ENCODE data around the gene MYLK2.

The MYLK2 gene

GRCh38 chr20:31815408-31816188, 3.6 kb upstream of the MYLK2 start:
- peaks cover 7% of the 10 kb centered on the region in 2 donors for H3K4me1 ChIP-seq (ENCODE audit: control insufficient read depth in 2 of 2, insufficient read depth in 2 of 2, low read length in 2 of 2)
- no peaks in the 10 kb centered on the region for H3K9me3 ChIP-seq (ENCODE audit: control insufficient read depth in 2 of 2, low read length in 2 of 2)
- H3K27ac ChIP-seq (ENCODE audit: low read depth in 2 of 2, low read length in 2 of 2): no peak overlapping the region
- no peak overlapping the region for H3K9ac ChIP-seq (ENCODE audit: low read depth in 1 of 2, low read length in 2 of 2)
- no peaks in the 10 kb centered on the region for H3K27me3 ChIP-seq (ENCODE audit: control insufficient read depth in 2 of 2, insufficient read depth in 2 of 2, low read length in 2 of 2)
- no peaks in the 10 kb centered on the region for H3K36me3 ChIP-seq (ENCODE audit: control insufficient read depth in 2 of 2, insufficient read depth in 2 of 2, low read length in 2 of 2)
- no peak overlapping the region for H3K4me3 ChIP-seq (ENCODE audit: low read length in 2 of 2)

DNA sequence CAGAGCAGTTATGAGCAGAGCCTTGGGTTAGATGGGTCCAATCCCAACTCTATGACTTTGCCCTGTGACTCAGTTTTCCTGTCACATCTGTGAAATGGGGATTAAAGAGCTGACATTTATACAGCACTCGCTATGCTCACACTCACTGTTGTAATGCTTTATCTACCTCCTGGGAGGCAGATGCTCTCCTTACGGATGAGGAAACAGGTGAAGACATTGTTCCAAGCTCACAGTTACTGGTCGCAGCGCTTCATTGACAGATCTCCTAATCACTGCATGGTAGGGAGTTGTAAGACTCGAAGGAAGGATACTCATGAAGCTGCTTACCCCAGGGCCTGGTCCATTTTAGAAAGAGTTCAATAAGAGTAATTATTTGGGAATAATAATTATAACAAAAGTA, 2.9 kb upstream of the MYLK2 start:
- H3K4me3 ChIP-seq (ENCODE audit: low read length in 2 of 2): no peak overlapping the region
- no peaks in the 10 kb centered on the region for H3K36me3 ChIP-seq (ENCODE audit: control insufficient read depth in 2 of 2, insufficient read depth in 2 of 2, low read length in 2 of 2)
- H3K9ac ChIP-seq (ENCODE audit: low read depth in 1 of 2, low read length in 2 of 2): no peak overlapping the region
- H3K4me1 ChIP-seq (ENCODE audit: control insufficient read depth in 2 of 2, insufficient read depth in 2 of 2, low read length in 2 of 2): peaks cover 7% of the 10 kb centered on the region in 2 donors
- H3K9me3 ChIP-seq (ENCODE audit: control insufficient read depth in 2 of 2, low read length in 2 of 2): no peaks in the 10 kb centered on the region
- no peak overlapping the region for H3K27ac ChIP-seq (ENCODE audit: low read depth in 2 of 2, low read length in 2 of 2)
- no peaks in the 10 kb centered on the region for H3K27me3 ChIP-seq (ENCODE audit: control insufficient read depth in 2 of 2, insufficient read depth in 2 of 2, low read length in 2 of 2)

DNA sequence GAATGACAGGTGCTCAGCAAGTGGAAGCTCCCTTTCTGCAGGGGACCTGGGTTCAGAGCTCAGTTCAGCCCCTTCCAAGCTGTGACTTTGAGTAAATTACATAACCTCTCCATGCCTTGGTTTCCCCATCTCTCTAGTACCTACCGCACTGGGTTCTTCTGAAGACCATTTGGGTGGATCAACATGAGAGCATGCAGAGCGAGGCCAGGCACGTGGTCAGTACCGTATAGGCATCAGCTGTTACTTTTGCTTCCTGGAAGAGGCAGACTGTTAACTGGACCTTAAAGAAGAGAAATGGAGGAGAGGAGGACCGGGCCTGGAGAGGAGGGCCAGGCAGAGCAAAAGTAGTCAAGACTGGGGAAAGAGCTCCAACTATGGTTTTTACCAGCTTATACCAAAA, 1.7 kb upstream of the MYLK2 start:
- no peak overlapping the region for H3K4me3 ChIP-seq (ENCODE audit: low read length in 2 of 2)
- H3K4me1 ChIP-seq (ENCODE audit: control insufficient read depth in 2 of 2, insufficient read depth in 2 of 2, low read length in 2 of 2): peaks cover 7% of the 10 kb centered on the region in 2 donors
- H3K27me3 ChIP-seq (ENCODE audit: control insufficient read depth in 2 of 2, insufficient read depth in 2 of 2, low read length in 2 of 2): no peaks in the 10 kb centered on the region
- H3K27ac ChIP-seq (ENCODE audit: low read depth in 2 of 2, low read length in 2 of 2): no peak overlapping the region
- H3K36me3 ChIP-seq (ENCODE audit: control insufficient read depth in 2 of 2, insufficient read depth in 2 of 2, low read length in 2 of 2): no peaks in the 10 kb centered on the region
- no peak overlapping the region for H3K9ac ChIP-seq (ENCODE audit: low read depth in 1 of 2, low read length in 2 of 2)
- H3K9me3 ChIP-seq (ENCODE audit: control insufficient read depth in 2 of 2, low read length in 2 of 2): no peaks in the 10 kb centered on the region

DNA sequence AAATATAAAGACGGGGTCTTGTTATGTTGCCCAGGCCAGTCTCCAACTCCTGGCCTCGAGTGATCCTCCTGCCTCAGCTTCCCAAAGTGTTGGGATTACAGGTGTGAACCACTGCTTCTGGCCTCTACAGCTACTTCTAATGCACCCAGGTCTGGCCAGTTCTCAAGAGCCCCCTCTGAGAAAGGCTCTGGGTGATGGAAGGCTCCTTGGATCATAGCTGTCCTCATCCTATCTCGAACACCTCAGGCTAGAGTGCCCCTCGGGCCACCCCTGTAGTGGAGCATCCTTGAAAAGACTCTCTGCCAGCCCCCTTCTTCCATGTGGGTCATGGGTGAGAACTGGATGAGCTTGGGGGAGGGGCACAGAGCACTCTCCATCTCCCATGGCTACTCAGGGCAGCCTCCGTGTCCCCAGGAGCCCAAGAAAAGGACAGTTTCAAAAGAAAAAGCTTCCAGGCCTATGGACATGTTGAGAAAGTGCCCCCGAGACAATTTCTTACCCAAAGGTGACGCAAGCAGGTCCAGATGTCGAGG, 714 bp upstream of the MYLK2 start:
- peaks cover 7 to 10% of the 10 kb centered on the region in 2 donors for H3K4me1 ChIP-seq (ENCODE audit: control insufficient read depth in 2 of 2, insufficient read depth in 2 of 2, low read length in 2 of 2)
- no peak overlapping the region for H3K27ac ChIP-seq (ENCODE audit: low read depth in 2 of 2, low read length in 2 of 2)
- H3K9ac ChIP-seq (ENCODE audit: low read depth in 1 of 2, low read length in 2 of 2): no peak overlapping the region

GRCh38 chr20:31820228-31820627, 1.1 kb downstream of the MYLK2 start:
- H3K4me1 ChIP-seq (ENCODE audit: control insufficient read depth in 2 of 2, insufficient read depth in 2 of 2, low read length in 2 of 2): peaks cover 4 to 8% of the 10 kb centered on the region in 2 donors
- no peak overlapping the region for H3K4me3 ChIP-seq (ENCODE audit: low read length in 2 of 2)
- no peak overlapping the region for H3K9ac ChIP-seq (ENCODE audit: low read depth in 1 of 2, low read length in 2 of 2)
- H3K36me3 ChIP-seq (ENCODE audit: control insufficient read depth in 2 of 2, insufficient read depth in 2 of 2, low read length in 2 of 2): no peaks in the 10 kb centered on the region
- no peak overlapping the region for H3K27ac ChIP-seq (ENCODE audit: low read depth in 2 of 2, low read length in 2 of 2)
- no peaks in the 10 kb centered on the region for H3K9me3 ChIP-seq (ENCODE audit: control insufficient read depth in 2 of 2, low read length in 2 of 2)
- H3K27me3 ChIP-seq (ENCODE audit: control insufficient read depth in 2 of 2, insufficient read depth in 2 of 2, low read length in 2 of 2): no peaks in the 10 kb centered on the region

More for the DNA sequence above, 714 bp upstream of the MYLK2 start:
- no peaks in the 10 kb centered on the region for H3K27me3 ChIP-seq (ENCODE audit: control insufficient read depth in 2 of 2, insufficient read depth in 2 of 2, low read length in 2 of 2)
- H3K9me3 ChIP-seq (ENCODE audit: control insufficient read depth in 2 of 2, low read length in 2 of 2): no peaks in the 10 kb centered on the region
- H3K36me3 ChIP-seq (ENCODE audit: control insufficient read depth in 2 of 2, insufficient read depth in 2 of 2, low read length in 2 of 2): no peaks in the 10 kb centered on the region
- no peak overlapping the region for H3K4me3 ChIP-seq (ENCODE audit: low read length in 2 of 2)

GRCh38 chr20:31821427-31821826, 2.3 kb downstream of the MYLK2 start:
- H3K27ac ChIP-seq (ENCODE audit: low read depth in 2 of 2, low read length in 2 of 2): no peak overlapping the region
- no peaks in the 10 kb centered on the region for H3K9me3 ChIP-seq (ENCODE audit: control insufficient read depth in 2 of 2, low read length in 2 of 2)
- H3K9ac ChIP-seq (ENCODE audit: low read depth in 1 of 2, low read length in 2 of 2): no peak overlapping the region
- H3K4me1 ChIP-seq (ENCODE audit: control insufficient read depth in 2 of 2, insufficient read depth in 2 of 2, low read length in 2 of 2): peaks cover 0 to 3% of the 10 kb centered on the region in 2 donors
- no peaks in the 10 kb centered on the region for H3K36me3 ChIP-seq (ENCODE audit: control insufficient read depth in 2 of 2, insufficient read depth in 2 of 2, low read length in 2 of 2)
- no peaks in the 10 kb centered on the region for H3K27me3 ChIP-seq (ENCODE audit: control insufficient read depth in 2 of 2, insufficient read depth in 2 of 2, low read length in 2 of 2)
- H3K4me3 ChIP-seq (ENCODE audit: low read length in 2 of 2): no peak overlapping the region

GRCh38 chr20:31822421-31823330, 3.5 kb downstream of the MYLK2 start:
- H3K27ac ChIP-seq (ENCODE audit: low read depth in 2 of 2, low read length in 2 of 2): no peak overlapping the region
- peaks cover 0 to 3% of the 10 kb centered on the region in 2 donors for H3K4me1 ChIP-seq (ENCODE audit: control insufficient read depth in 2 of 2, insufficient read depth in 2 of 2, low read length in 2 of 2)
- no peaks in the 10 kb centered on the region for H3K9me3 ChIP-seq (ENCODE audit: control insufficient read depth in 2 of 2, low read length in 2 of 2)
- H3K4me3 ChIP-seq (ENCODE audit: low read length in 2 of 2): no peak overlapping the region
- H3K9ac ChIP-seq (ENCODE audit: low read depth in 1 of 2, low read length in 2 of 2): no peak overlapping the region
- H3K36me3 ChIP-seq (ENCODE audit: control insufficient read depth in 2 of 2, insufficient read depth in 2 of 2, low read length in 2 of 2): no peaks in the 10 kb centered on the region
- no peaks in the 10 kb centered on the region for H3K27me3 ChIP-seq (ENCODE audit: control insufficient read depth in 2 of 2, insufficient read depth in 2 of 2, low read length in 2 of 2)

- Histone ChIP-seq H3K9ac (ENCODE audit: low read depth in 1 of 2, low read length in 2 of 2) (no peak overlapping the region), H3K9me3 (ENCODE audit: control insufficient read depth in 2 of 2, low read length in 2 of 2) (no peaks in the 10 kb centered on the region), H3K27ac (ENCODE audit: low read depth in 2 of 2, low read length in 2 of 2) (no peak overlapping the region), H3K4me3 (ENCODE audit: low read length in 2 of 2) (no peak overlapping the region), H3K27me3 (ENCODE audit: control insufficient read depth in 2 of 2, insufficient read depth in 2 of 2, low read length in 2 of 2) (no peaks in the 10 kb centered on the region), H3K36me3 (ENCODE audit: control insufficient read depth in 2 of 2, insufficient read depth in 2 of 2, low read length in 2 of 2) (no peaks in the 10 kb centered on the region), H3K4me1 (ENCODE audit: control insufficient read depth in 2 of 2, insufficient read depth in 2 of 2, low read length in 2 of 2) (peaks cover 0 to 3% of the 10 kb centered on the region in 2 donors)
Observed at GRCh38 chr20:31823360-31824124, 4.4 kb downstream of the MYLK2 start.

DNA sequence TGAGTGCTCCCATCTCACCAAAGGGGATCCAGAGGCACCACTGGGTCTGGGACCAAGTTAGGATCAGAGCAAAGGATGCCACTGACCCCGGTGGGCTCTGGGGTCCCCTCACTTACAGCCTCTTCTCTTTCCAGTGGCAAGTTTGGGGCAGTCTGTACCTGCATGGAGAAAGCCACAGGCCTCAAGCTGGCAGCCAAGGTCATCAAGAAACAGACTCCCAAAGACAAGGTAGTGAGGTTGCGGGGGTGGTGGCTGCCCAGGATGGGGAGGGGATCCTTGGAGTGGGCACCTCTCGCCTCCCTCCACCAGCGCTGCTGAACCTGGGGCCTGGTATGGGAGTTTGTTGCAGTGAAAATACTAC, 4.9 kb downstream of the MYLK2 start:
- H3K27me3 ChIP-seq (ENCODE audit: control insufficient read depth in 2 of 2, insufficient read depth in 2 of 2, low read length in 2 of 2): no peaks in the 10 kb centered on the region
- no peak overlapping the region for H3K4me3 ChIP-seq (ENCODE audit: low read length in 2 of 2)
- H3K9me3 ChIP-seq (ENCODE audit: control insufficient read depth in 2 of 2, low read length in 2 of 2): no peaks in the 10 kb centered on the region
- H3K9ac ChIP-seq (ENCODE audit: low read depth in 1 of 2, low read length in 2 of 2): no peak overlapping the region
- no peaks in the 10 kb centered on the region for H3K36me3 ChIP-seq (ENCODE audit: control insufficient read depth in 2 of 2, insufficient read depth in 2 of 2, low read length in 2 of 2)
- H3K4me1 ChIP-seq (ENCODE audit: control insufficient read depth in 2 of 2, insufficient read depth in 2 of 2, low read length in 2 of 2): peaks cover 0 to 3% of the 10 kb centered on the region in 2 donors
- no peak overlapping the region for H3K27ac ChIP-seq (ENCODE audit: low read depth in 2 of 2, low read length in 2 of 2)
